ENCODE data around the gene MINPP1. TPM values are rescaled to one million over a fixed set of nuclear protein-coding genes. Genes with fewer than 3 reads are reported as not detected.

The MINPP1 gene
- total and polyA plus RNA-seq, 11 donors, result 4.9 to 10.0 (median 6.7) TPM

- WGBS, 4 donors, result 3% methylated on average over 32 to 41 of the region's 41 CpGs
- Histone ChIP-seq H3K4me3 (peak overlapping the region; percentile 64 to 97 (median 89)), H3K4me1 (peaks cover 0 to 28% (median 19%) of the 10 kb centered on the region in 12 donors), H3K9me3 (no peaks in the 10 kb centered on the region), H3K27me3 (no peaks in the 10 kb centered on the region), H3K36me3 (peaks cover 0 to 28% (median 21%) of the 10 kb centered on the region in 9 donors), H3K27ac (peak overlapping the region in 11 of 12 donors; percentile 69 to 93 (median 80))
- intact Hi-C loops (cut with DNase I), result loop anchor here in 1 of 10 donors (5.0 kb wide), 1 partner anchor 52 kb away; no protein-coding TSS in a partner anchor
- DNase-seq (peak in 4 of 5 donors; percentile 30 to 80 (median 58)), ATAC-seq (peak; percentile 65 to 88 (median 84))
- TF ChIP-seq POLR2A (IDR thresholded peaks at IDR 0.05) (no peak), CTCF (IDR thresholded peaks at IDR 0.05) (peak; percentile 21 to 66 (median 44))
Observed at GRCh38 chr10:87505366-87506111, 846 bp downstream of the MINPP1 start.

GRCh38 chr10:87506956-87507355 is 2.3 kb downstream of the MINPP1 start:
- whole genome bisulfite sequencing, 4 donors, result 82 to 90% (median 89%) methylated on average over 3 of the region's 3 CpGs
- Histone ChIP-seq H3K27ac (no peak overlapping the region), H3K27me3 (no peaks in the 10 kb centered on the region), H3K4me1 (peaks cover 0 to 28% (median 19%) of the 10 kb centered on the region in 12 donors), H3K36me3 (peaks cover 0 to 42% (median 35%) of the 10 kb centered on the region in 9 donors), H3K9me3 (no peaks in the 10 kb centered on the region), H3K4me3 (no peak overlapping the region)
- TF ChIP-seq POLR2A (IDR thresholded peaks at IDR 0.05), result no peak
- no peak for TF ChIP-seq CTCF (IDR thresholded peaks at IDR 0.05)
- intact Hi-C loops (cut with DNase I), result loop anchor here in 1 of 10 donors (5.0 kb wide), 1 partner anchor 50 kb away; no protein-coding TSS in a partner anchor
- no peak for DNase-seq
- no peak for ATAC-seq

- Histone ChIP-seq H3K4me1 (peaks cover 0 to 28% (median 19%) of the 10 kb centered on the region in 12 donors), H3K27ac (no peak overlapping the region), H3K9me3 (no peaks in the 10 kb centered on the region), H3K36me3 (peaks cover 0 to 52% (median 46%) of the 10 kb centered on the region in 9 donors), H3K27me3 (no peaks in the 10 kb centered on the region), H3K4me3 (no peak overlapping the region)
- DNase-seq (no peak), ATAC-seq (no peak)
- 88 to 93% (median 90%) methylated on average over 5 of the region's 5 CpGs for WGBS, 4 donors
- no peak for TF ChIP-seq POLR2A (IDR thresholded peaks at IDR 0.05)
- no peak for TF ChIP-seq CTCF (IDR thresholded peaks at IDR 0.05)
- intact Hi-C loops (cut with DNase I), result loop anchor here in 1 of 10 donors (5.0 kb wide), 1 partner anchor 49 kb away; no protein-coding TSS in a partner anchor
Observed at GRCh38 chr10:87507879-87508483, 3.3 kb downstream of the MINPP1 start.

- intact Hi-C loops (cut with DNase I), result loop anchor here in 1 of 10 donors (5.0 kb wide), 1 partner anchor 48 kb away; no protein-coding TSS in a partner anchor
- peaks cover 0 to 61% (median 54%) of the 10 kb centered on the region in 9 donors for H3K36me3 ChIP-seq
Observed at GRCh38 chr10:87508837-87509236, 4.1 kb downstream of the MINPP1 start.

More at GRCh38 chr10:87508837-87509236, 4.1 kb downstream of the MINPP1 start:
- no peak overlapping the region for H3K4me3 ChIP-seq
- no peak for TF ChIP-seq POLR2A (IDR thresholded peaks at IDR 0.05)
- no peak for TF ChIP-seq CTCF (IDR thresholded peaks at IDR 0.05)
- H3K27me3 ChIP-seq, result no peaks in the 10 kb centered on the region
- H3K4me1 ChIP-seq, result peaks cover 0 to 25% (median 18%) of the 10 kb centered on the region in 12 donors
- WGBS, 4 donors, result 95 to 100% (median 98%) methylated on average over 1 of the region's 1 CpG
- DNase-seq (no peak), ATAC-seq (no peak)
- H3K27ac ChIP-seq, result no peak overlapping the region
- H3K9me3 ChIP-seq, result no peaks in the 10 kb centered on the region

Data from heart left ventricle (tissue), 16 donors.